GM12801 (cell line): ENCODE data around the gene LRRD1.

Source experiments
- TF ChIP-seq, protein P1 (sequence below): IDR thresholded peaks from one replicate; pipeline ENCODE4 v1.5.1; 2011; ENCODE audit warnings: control low read depth; ENCODE audit not compliant: insufficient read length; ENCODE audit errors: extremely low read depth

The LRRD1 gene

DNA sequence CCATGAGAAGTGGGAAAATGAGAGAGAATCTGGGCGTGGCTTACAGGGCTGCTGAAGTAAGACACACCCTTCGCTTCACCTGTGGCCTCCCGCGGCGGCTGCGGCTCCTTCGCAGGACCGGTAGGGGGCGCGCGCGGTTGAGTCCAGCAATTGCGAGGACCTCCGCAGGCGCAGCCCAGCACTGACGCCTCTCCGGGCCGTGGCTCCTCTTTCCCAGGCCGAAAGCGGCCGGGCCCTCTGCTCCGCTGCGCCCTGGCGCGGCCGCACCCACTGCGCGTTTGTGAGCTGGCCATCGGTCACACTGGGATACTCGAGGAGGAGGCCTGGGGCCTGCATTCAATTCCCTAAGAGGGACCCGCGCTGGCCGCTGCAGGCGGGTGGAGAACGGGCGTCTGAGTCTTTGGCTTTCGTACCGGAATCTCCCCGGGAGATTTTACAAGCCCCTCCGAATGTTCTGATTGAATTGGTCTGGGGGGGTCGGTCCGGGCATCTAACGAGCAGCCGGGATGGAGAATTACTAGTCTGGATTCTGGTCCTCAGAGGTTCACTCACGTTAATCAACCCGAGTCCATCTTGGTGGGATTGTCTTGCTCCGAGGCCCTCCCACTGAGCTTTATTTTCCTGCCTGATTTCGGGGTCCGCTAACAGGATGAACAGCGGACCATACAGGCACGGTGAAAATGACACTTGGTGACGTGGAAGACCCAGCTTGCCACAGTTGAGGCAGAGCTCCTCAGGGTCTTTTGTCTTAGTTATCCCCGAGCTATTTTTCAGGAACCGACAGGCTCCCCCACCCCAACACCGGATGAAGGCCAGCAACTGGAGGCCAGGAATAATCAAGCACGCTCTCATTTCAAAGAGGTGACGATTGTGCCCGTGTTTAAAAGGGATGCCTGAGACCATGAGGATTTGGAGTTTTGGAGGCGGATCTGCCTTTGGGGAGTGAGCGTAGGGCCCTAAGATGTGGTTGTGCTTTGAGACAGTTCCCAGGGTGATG, at the start of gene LRRD1:
TSS of gene LRRD1 (minus strand) at position 215 of the 997 bp plus-strand sequence. CDS start 13,940 bp downstream, outside the sequence.
- TF ChIP-seq, protein P1, sequence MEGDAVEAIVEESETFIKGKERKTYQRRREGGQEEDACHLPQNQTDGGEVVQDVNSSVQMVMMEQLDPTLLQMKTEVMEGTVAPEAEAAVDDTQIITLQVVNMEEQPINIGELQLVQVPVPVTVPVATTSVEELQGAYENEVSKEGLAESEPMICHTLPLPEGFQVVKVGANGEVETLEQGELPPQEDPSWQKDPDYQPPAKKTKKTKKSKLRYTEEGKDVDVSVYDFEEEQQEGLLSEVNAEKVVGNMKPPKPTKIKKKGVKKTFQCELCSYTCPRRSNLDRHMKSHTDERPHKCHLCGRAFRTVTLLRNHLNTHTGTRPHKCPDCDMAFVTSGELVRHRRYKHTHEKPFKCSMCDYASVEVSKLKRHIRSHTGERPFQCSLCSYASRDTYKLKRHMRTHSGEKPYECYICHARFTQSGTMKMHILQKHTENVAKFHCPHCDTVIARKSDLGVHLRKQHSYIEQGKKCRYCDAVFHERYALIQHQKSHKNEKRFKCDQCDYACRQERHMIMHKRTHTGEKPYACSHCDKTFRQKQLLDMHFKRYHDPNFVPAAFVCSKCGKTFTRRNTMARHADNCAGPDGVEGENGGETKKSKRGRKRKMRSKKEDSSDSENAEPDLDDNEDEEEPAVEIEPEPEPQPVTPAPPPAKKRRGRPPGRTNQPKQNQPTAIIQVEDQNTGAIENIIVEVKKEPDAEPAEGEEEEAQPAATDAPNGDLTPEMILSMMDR, result no peak

DNA sequence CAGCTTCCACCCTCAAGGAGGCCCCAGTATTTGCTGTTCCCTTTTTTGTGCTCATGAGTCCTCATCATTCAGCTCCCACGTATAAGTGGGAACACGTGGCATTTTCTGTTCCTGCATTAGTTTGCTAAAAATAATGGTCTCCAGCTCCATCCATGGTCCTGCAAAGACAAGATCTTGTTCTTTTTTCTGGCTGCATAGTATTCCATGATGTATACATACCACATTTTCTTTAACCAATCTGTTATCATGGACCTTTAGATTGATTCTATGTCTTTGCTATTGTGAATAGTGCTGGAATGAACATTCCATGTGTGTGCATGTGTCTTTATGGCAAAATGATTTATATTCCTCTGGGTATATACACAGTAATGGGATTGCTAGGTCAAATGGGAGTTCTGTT, 49.8 kb upstream of the LRRD1 start:
- TF ChIP-seq, protein P1, result no peak

DNA sequence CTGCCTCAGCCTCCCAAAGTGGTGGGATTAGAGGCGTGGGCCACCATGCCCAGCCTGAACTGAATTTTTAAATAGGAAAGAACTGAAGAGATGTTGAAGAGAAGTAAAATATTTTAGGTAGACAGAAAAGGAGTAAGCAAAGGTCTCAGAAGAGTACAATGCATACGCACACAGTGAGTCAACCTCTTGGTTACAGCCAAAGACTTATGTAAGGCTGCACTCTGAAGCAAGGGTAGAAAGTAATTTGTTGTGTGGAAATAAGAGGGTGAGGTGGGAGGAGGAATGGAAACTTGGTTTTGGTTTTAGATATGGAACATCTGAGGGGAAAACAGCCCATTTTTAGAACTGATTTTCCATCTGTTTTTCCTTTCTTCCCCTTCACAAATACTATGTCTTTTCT, 49.2 kb upstream of the LRRD1 start:
- TF ChIP-seq, protein P1, result no peak

DNA sequence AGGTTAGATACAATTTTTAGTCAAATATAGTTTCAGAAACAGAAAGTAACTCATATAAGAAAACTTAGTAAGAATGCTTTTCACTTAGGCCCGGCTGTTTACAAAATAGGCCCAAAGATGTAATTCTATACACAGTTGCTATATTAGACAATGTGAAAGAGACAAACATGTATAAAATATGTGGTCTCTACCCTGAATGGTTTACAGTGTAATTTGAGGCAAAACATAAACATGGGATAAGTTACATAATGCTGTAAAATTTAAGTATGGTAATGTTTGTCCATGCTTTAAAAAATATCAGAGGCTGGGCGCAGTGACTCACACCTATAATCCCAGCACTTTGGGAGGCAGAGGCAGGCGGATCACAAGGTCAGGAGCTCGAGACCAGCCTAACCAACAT, 48.0 kb upstream of the LRRD1 start:
- TF ChIP-seq, protein P1, result no peak

DNA sequence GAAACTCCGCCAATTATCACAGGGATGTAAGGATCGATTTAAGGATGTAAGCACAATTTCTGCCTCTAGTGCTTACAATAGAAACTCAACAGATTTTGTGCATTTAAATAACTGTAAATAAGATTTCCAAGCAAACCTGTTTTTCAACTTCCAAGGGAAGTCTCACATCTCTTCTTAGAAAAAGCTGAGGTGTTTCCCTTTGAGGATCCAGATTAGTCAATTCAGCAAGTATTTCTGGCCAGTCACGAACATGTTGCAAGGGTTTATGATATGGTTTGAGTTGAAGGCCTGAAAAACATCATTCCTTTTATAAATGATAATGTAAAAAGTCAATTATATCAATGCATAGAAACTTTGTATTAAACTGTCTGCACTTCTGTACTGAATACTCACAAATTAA, 42.8 kb upstream of the LRRD1 start:
- TF ChIP-seq, protein P1, result no peak

DNA sequence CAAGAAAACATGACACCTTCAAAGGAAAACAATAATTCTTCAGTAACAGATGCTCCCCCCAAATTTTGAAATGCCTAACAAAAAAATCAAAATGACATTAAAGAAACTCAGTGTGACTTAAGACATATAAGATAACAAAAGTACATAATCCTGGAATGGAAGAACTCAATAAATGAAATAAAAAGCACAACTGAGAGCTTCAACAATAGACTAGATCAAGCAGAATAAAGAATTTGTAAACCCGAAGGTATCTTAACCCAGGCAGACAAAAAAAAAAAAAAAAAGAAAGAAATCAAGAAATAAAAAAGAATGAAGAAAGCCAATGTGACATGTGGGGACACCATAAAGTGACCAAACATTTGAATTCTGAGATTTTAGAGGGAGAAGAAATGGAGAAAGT, 27.7 kb upstream of the LRRD1 start:
- TF ChIP-seq, protein P1, result no peak

DNA sequence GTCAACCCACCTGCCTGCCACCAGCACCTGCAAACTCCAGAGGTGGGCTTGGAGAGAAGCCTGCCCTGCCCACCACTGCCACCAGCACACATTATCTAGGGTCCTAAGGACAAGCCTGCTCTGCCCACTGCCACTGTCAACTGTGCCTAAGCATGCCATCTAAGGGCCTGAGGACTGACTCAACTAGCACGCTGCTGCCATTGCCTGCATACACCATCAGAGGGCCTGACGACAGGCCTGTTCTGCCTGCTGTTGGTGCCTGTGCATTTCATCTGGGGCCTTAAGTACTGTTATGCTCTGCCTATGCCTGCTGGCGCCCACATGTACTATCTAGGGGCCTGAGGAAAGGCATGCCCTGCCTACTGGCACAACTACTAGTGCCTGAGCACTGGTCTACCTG, 27.0 kb upstream of the LRRD1 start:
- TF ChIP-seq, protein P1, result no peak
